Stimulated activated CD4-positive, alpha-beta T cell treated with anti-CD3 and anti-CD28 coated beads, Interleukin-2, amount 100 ng/mL, for 24 hours (primary cell): ENCODE results near the gene TRIM54.
"Not testable (repeated sequence)": the region's sequence is repeated elsewhere in the genome, so short reads cannot be mapped to it uniquely, and the experiment has no call there.

Source experiments
- DNase-seq, 2 donors: peaks; one replicate each; pipeline ENCODE4 v3.0.0-alpha.2; 2020

The TRIM54 gene

DNA sequence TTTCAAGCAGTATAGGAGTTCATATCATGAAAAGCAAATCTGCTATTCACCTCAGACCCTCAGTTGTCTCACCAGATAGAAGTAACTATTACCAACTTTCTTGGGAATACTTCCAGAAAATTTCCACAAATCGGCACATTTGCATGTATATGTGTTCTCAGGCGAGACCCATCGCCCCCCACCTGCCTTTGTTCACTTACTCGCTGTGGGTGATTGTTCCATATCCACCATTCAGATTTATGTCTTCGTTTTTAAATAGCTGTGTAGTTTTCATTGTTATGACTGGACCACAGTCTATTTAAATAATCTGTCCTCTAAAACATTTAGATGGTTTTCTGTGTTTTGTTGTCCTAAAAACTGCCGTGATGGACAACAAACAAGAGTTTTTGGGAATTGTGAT, 3.3 kb downstream of the TRIM54 start:
- no peak for DNase-seq

GRCh38 chr2:27288610-27289009, 6.4 kb downstream of the TRIM54 start:
- DNase-seq, result no peak

- DNase-seq, result no peak
Measured at GRCh38 chr2:27290549-27290948, 8.3 kb downstream of the TRIM54 start.

DNA sequence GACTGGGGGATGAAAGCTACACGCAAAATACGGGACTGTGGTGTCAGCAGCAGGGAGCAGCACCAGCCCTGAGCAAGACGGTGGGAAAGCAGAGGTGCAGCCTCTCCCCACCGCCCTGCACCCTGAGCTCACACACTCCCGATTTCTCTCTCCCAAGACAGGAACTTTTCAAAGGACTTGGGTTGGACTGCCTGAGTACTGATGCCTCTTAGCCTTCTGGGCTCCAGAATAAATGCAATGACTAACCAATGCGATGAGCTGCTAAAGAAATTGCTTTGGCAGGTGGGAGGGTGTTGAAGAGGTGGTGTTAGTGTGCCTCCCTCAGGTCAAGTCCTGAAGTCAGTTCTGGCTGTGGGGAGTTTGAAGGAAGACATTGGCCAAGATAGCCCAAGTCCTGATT, 9.6 kb downstream of the TRIM54 start:
- DNase-seq, result no peak

- no peak for DNase-seq
Measured at GRCh38 chr2:27294928-27295327, 12.7 kb downstream of the TRIM54 start.

DNA sequence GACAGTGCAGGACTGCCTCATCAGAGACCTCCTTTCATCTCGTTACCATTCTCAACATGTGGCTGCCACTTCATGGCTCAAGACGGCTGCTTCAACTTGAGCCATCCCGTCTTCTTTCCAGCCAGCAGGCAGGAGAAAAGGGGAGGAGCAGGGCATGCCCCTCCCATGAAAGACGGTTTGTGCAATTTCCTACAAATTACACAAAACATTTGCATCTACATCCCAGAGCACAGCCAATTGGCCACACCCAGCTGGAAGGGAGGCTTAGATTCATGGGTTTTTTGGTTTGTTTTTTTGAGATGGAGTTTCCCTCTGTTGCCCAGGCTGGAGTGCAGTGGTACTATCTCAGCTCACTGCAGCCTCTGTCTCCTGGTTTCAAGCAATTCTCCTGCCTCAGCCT, 14.3 kb downstream of the TRIM54 start:
- DNase-seq, result no peak

DNA sequence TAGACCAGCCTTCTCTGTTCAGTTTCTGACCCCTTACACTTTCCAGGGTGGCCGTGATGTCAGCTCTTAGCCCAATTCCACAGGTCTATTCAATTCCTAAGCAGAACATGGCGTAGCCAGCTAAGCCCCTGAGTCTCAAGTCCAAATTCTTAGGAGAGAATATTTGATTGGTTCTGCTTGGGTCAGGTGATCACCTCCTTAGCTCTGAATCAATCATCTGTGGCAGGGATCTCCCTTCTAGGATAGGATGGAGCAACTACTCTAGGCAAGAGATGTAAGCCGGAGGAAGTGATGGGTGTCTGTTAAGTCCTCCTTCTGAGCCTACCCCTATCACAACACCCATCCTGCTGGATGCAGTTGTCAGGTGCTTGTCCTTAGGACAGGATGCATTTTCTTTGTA, 15.0 kb downstream of the TRIM54 start:
- no peak for DNase-seq

GRCh38 chr2:27298391-27299080, 16.3 kb downstream of the TRIM54 start:
- DNase-seq, result no peak

GRCh38 chr2:27300606-27301005, 18.4 kb downstream of the TRIM54 start:
- DNase-seq, result not testable (repeated sequence)

GRCh38 chr2:27303093-27304025, 21.1 kb downstream of the TRIM54 start:
- DNase-seq, result peak; percentile 31 to 46

DNA sequence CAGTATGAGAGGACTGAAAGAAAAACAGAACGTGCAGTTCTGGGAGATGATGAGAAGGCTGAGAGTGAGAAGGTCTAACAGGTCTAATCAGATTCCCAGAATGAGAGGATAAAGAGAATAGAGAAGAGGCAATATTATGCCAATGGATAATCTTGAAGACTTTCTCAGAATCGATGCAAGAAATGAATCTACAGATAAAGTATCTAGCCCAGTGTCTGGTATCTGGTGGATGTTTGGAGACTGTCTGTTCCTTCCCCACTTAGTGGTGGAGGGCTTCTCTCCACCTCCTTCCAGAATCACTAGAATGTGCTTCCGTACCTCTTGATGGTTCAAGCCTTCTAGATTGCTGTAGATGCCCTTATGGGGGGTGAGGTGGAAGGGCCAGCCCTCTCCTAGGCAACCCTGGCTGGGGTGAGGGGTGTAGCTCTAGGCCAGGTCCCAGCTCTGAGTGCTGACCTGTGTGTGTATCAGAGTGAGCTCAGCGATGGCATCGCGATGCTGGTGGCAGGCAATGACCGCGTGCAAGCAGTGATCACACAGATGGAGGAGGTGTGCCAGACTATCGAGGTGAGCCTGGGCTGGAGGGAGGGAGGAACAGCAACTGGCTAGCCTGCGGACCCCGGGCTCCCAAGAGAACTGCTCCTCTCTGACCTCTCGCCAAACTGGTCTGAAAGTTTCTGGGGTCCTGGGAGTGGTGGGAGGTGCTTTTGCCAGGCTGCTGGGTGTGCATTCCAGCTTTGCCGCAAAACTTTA, 22.4 kb downstream of the TRIM54 start:
- no peak for DNase-seq

- DNase-seq, result no peak
Measured at GRCh38 chr2:27305516-27305915, 23.3 kb downstream of the TRIM54 start.

GRCh38 chr2:27306136-27306535, 23.9 kb downstream of the TRIM54 start:
- DNase-seq, result no peak

DNA sequence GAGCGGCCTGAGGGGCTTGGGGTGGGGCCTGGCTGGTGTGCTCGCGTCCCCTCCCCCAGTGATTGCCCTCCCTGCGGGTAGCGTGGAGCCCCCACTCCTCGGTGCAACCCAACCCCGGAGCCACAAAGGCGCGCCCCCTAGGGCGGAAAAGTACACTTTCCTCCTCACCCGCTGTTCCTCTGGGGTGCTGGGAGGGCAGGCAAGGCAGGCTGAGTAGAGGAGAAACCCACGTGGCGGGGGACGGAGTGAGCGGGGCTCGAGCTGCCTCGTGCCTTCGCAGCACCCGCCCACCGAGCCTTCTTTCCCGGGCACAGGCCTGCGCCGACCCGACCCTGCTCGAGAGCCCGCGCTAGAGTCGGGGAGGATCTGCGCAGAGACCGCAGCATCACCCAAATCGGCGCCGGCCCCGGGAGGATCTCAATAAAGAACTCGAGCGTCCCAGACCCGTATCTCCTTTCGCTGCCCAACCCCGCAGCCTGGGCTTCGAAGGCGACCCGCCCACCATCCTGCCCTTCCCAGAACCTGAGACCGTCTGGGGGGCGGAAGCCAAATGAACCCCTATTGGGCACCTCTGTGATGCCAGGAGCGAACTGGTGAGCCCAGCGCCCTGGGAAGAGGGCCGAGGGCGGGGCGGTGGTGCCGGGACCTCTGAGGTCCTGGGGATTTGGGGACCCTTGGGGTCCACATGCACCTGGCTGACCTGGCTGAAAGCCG, 24.5 kb downstream of the TRIM54 start:
- DNase-seq, result peak; percentile 46 to 49

GRCh38 chr2:27307287-27307544, 25.0 kb downstream of the TRIM54 start:
- DNase-seq, result no peak

DNA sequence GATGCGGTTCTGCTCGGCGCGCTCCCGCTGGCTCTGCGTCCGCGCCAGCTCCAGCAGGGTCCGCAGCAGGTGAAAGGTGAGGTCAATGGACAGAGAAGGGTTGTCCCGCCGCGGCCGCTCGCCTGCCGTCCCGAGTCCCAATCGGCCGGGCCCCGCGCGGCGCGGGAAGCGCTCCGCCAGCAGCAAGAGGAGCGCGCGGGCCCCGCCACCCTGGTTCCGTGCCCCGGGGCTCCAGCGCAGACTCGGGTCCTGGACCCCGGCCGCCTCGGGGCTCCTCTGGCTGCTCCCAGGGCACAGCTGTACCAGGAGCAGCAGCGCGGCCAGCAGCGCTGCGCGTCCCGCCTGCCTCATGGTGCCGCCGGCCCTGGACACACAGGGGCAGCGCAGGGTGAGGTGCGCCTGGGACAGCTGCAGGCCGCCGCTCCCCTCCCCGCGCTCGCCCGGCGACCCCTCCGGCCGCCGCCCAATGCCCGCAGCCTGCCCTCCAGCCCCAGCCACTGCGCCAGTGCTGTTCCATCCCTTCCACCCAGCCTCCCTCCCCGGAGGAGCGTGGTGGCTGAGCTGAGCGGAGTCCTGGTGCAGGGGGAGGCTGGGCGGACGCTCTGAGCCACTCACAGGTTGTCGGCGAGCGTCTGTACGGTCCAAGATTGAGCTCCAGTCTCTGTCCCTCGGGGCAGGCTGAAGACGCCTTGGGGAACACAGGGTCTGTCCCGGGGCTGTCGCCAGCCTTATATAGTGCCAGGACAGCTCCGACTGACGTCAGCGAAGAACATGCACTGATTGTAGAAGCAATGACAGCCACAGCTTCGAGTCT, 25.5 kb downstream of the TRIM54 start:
- DNase-seq, result no peak

- no peak for DNase-seq
Measured at GRCh38 chr2:27308359-27308881, 26.2 kb downstream of the TRIM54 start, which contains the start of gene UCN. UCN (minus strand) TSS chr2:27308445; CDS start chr2:27307895, 550 bp downstream.

DNA sequence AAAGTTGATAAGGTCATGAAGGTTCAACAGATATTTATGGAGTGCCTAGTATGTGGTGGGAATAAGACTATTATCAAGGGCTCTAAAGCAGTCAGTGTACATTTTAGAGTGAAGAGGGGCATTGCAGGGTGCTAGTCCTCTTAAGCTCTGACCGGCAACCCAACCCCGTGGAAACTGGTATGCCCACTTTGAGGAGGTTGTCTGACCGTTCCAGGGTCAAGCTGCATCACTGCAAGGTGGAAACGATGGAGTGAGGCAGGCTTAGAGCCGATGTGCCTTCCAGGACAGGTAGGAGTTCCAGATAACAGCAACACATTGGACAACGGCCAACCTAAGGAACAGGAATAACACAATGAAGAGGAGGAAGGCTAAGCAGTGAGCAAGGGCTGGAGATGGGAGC, 27.4 kb downstream of the TRIM54 start:
- DNase-seq, result no peak

GRCh38 chr2:27312152-27312551, 29.9 kb downstream of the TRIM54 start:
- DNase-seq, result no peak

- DNase-seq, result no peak
Measured at GRCh38 chr2:27313882-27314645, 31.8 kb downstream of the TRIM54 start.

DNA sequence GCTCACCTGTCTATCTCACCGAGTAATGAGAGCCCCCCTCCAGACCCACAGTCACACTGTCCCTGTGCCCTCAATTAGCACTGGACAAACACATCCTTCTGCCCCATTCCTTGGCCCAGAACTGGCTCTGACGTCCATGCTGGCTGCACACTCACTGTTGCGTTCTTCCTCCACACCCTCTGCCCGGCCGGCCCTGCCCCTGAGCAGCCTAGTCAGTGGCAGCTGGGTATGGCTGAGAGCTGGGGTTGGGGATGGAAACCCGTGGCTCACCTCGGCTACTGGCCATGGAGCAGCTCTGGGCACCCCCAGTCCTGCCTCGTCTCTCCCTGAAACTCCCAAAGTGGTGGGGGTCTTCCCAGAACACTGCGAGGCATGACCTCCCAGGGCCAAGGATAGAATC, 32.5 kb downstream of the TRIM54 start:
- no peak for DNase-seq
